Endothelial cell of umbilical vein (primary cell): ENCODE measurements around the gene LCLAT1. TPM values are rescaled to one million over a fixed set of nuclear protein-coding genes. Genes with fewer than 3 reads are reported as not detected.

Experiments used
- BruUV-seq: library from RNA; stranded (reverse); fragments of 400-500 nt; replicated peaks from 2 replicates; lab custom pipeline; 2021; lab: Mats Ljungman, UMichigan
- CTCF ChIA-PET: fragments of 300-600, 350-600 bp; sonication (Branson Sonifier 250); formaldehyde crosslinking; loops from one replicate; lab custom pipeline; 2021; ENCODE audit warnings: antibody characterized with exemption, inconsistent platforms; lab: Charles Lee
- POLR2A ChIA-PET: fragments of 300-600, 350-600 bp; sonication (Branson Sonifier 250); formaldehyde crosslinking; loops from one replicate; lab custom pipeline; 2021; ENCODE audit warnings: antibody characterized with exemption, inconsistent platforms; lab: Charles Lee
- DNase-seq: peaks from one replicate; pipeline ENCODE4 v3.0.0-alpha.2; 2011; ENCODE audit warnings: low read depth, low spot score
- FAIRE-seq: peaks from 2 replicates; lab custom pipeline; 2011; peaks lifted over from hg19 to GRCh38; lab: Jason Lieb, UNC
- H2AFZ ChIP-seq: 2 replicates; pipeline ENCODE4 v1.6.0; 2012; ENCODE audit warnings: low read depth, low read length, control low read depth, inconsistent platforms
- H3K27ac ChIP-seq: 2 replicates; pipeline ENCODE4 v1.5.1; 2011; ENCODE audit warnings: low read depth, mild to moderate bottlenecking, control low read depth, low read length, moderate library complexity; ENCODE audit not compliant: insufficient read depth
- H3K27me3 ChIP-seq, 2 experiments: 2 replicates each; pipeline versions ENCODE4 v1.6.0 to v1.6.1; 2011; ENCODE audit warnings: low read length in 2 of 2, mixed read lengths in 1 of 2; ENCODE audit not compliant: control insufficient read depth in 2 of 2, insufficient read depth in 2 of 2
- H3K36me3 ChIP-seq, 2 experiments: 2 replicates in 1 of 2; 3 replicates in 1 of 2; pipeline ENCODE4 v1.5.1; 2011; ENCODE audit warnings: low read length in 2 of 2, mild to moderate bottlenecking in 1 of 2, moderate library complexity in 1 of 2; ENCODE audit not compliant: control insufficient read depth in 2 of 2, insufficient read depth in 2 of 2; ENCODE audit errors: extremely low read depth in 1 of 2
- H3K4me1 ChIP-seq: 3 replicates; pipeline ENCODE4 v1.5.1; 2011; ENCODE audit warnings: mild to moderate bottlenecking, low read length; ENCODE audit not compliant: control insufficient read depth, insufficient read depth; ENCODE audit errors: extremely low read depth
- H3K4me2 ChIP-seq: 2 replicates; pipeline ENCODE4 v1.6.1; 2011; ENCODE audit warnings: low read length, control low read depth, mixed read lengths; ENCODE audit not compliant: insufficient read depth
- H3K4me3 ChIP-seq, 3 experiments: fragments of 200-600 bp in 1 of 3; sonication (generic), shearing (Covaris generic) in 1 of 3; replicated peaks in 1 of 3; 2 replicates each; pipeline ENCODE4 v1.5.1; 2011 to 2016; ENCODE audit warnings: control low read depth in 3 of 3, low read length in 3 of 3, mild to moderate bottlenecking in 2 of 3, inconsistent platforms in 1 of 3, low read depth in 1 of 3, moderate library complexity in 1 of 3; ENCODE audit not compliant: insufficient read depth in 1 of 3
- H3K79me2 ChIP-seq: 2 replicates; pipeline ENCODE4 v1.6.0; 2012; ENCODE audit warnings: low read length, inconsistent platforms; ENCODE audit not compliant: control insufficient read depth, insufficient read depth
- H3K9ac ChIP-seq: replicated peaks from 2 replicates; pipeline ENCODE3; 2011; ENCODE audit warnings: low read length, control low read depth; ENCODE audit not compliant: insufficient read depth; ENCODE audit errors: extremely low read depth
- H3K9me1 ChIP-seq: replicated peaks from 3 replicates; pipeline ENCODE4 v1.6.0; 2011; ENCODE audit warnings: mild to moderate bottlenecking, low read length; ENCODE audit not compliant: control insufficient read depth, insufficient read depth; ENCODE audit errors: extremely low read depth
- H3K9me3 ChIP-seq: replicated peaks from 2 replicates; pipeline ENCODE4 v1.5.1; 2012; ENCODE audit warnings: low read length, inconsistent platforms; ENCODE audit not compliant: control insufficient read depth, insufficient read depth
- H4K20me1 ChIP-seq: replicated peaks from 2 replicates; pipeline ENCODE3; 2011; ENCODE audit warnings: mild to moderate bottlenecking, low read length; ENCODE audit not compliant: control insufficient read depth, insufficient read depth; ENCODE audit errors: extremely low read depth
- CTCF ChIP-seq, 2 donors: IDR thresholded peaks; 1 replicate in 1 of 2; 2 replicates in 1 of 2; pipeline ENCODE4 v1.5.1; 2011; ENCODE audit warnings: low read length in 2 of 2, mild to moderate bottlenecking in 2 of 2, moderate library complexity in 2 of 2, control low read depth in 1 of 2, inconsistent platforms in 1 of 2, low read depth in 1 of 2; ENCODE audit not compliant: insufficient read depth in 1 of 2; ENCODE audit errors: extremely low read depth in 1 of 2
- EZH2 ChIP-seq: IDR thresholded peaks from 2 replicates; pipeline ENCODE4 v1.6.1; 2012; ENCODE audit warnings: borderline replicate concordance, low read depth, mild to moderate bottlenecking, moderate library complexity, low read length, inconsistent platforms; ENCODE audit not compliant: severe bottlenecking
- FOS ChIP-seq: IDR thresholded peaks from 2 replicates; pipeline ENCODE4 v1.6.1; 2011; ENCODE audit warnings: mild to moderate bottlenecking, low read length, moderate library complexity, borderline replicate concordance; ENCODE audit not compliant: insufficient read depth
- GATA2 ChIP-seq: IDR thresholded peaks from 2 replicates; pipeline ENCODE4 v1.7.0; 2011; ENCODE audit warnings: low read depth, mild to moderate bottlenecking, moderate library complexity, mixed read lengths, low read length; ENCODE audit not compliant: insufficient read length, insufficient read depth
- JUN ChIP-seq: IDR thresholded peaks from 2 replicates; pipeline ENCODE4 v1.6.1; 2011; ENCODE audit warnings: borderline replicate concordance, low read depth; ENCODE audit not compliant: insufficient read length, insufficient read depth
- MAX ChIP-seq: IDR thresholded peaks from 2 replicates; pipeline ENCODE4 v1.6.1; 2011; ENCODE audit not compliant: insufficient read depth, insufficient read length
- MYC ChIP-seq: IDR thresholded peaks from one replicate; pipeline ENCODE4 v1.6.1; 2011; ENCODE audit warnings: mild to moderate bottlenecking, low read depth, low read length
- POLR2A ChIP-seq: IDR thresholded peaks from 2 replicates; pipeline ENCODE4 v1.6.1; 2012; ENCODE audit warnings: low read depth, mild to moderate bottlenecking, control low read depth, low read length
- POLR2AphosphoS5 ChIP-seq: IDR thresholded peaks from 2 replicates; pipeline ENCODE4 v1.6.1; 2012; ENCODE audit warnings: low read depth, mild to moderate bottlenecking, control low read depth, low read length, moderate library complexity; ENCODE audit not compliant: insufficient read depth
- dilution Hi-C: fragments of 300-500 bp; cut with MboI; formaldehyde crosslinking; loops from one replicate; pipeline ENCODE4 v1.15.0; 2019; ENCODE audit warnings: low sequenced_read_pairs; ENCODE audit not compliant: extremely low pct_ligation_motif_present
- intact Hi-C: fragments of 100-400 bp; cut with micrococcal nuclease; formaldehyde crosslinking; loops from one replicate; pipeline ENCODE4 v1.10.0; 2022
- polyA plus RNA-seq, 4 experiments: library from polyadenylated mRNA; depleted of rRNA in 3 of 4; stranded (reverse) in 3 of 4; unstranded in 1 of 4; fragments of >200 nt; gene quantifications; 2 replicates each; pipeline versions ENCODE4 v1.2.1 to v1.2.3, GENCODE V29; 2011 to 2012; ENCODE audit warnings: missing spikeins in 1 of 4
- total RNA-seq: library from RNA; stranded (reverse); gene quantifications from 2 replicates; pipeline ENCODE4 v1.2.3, GENCODE V29; 2021

LCLAT1 gene
- total and polyA plus RNA-seq, 2 donors (not counting 3 experiments of a cell fraction or from before 2014, with no cell fraction given), result 6.1 to 20.8 TPM

- H3K27me3 ChIP-seq, result no peaks in the 10 kb centered on the region
- no peaks in the 10 kb centered on the region for H3K9me1 ChIP-seq
- intact Hi-C loops, result no loop called here
- ChIA-PET POLR2A (no interaction called here), CTCF (interaction anchor here (1.3 kb wide), 1 partner anchor 16 kb away, joined by 3 read pairs; no protein-coding TSS in a partner anchor)
- H3K79me2 ChIP-seq, result no peaks in the 10 kb centered on the region
- FAIRE-seq (no peak), DNase-seq (no peak)
- H3K9me3 ChIP-seq, result no peaks in the 10 kb centered on the region
- no peaks in the 10 kb centered on the region for H3K36me3 ChIP-seq
- H3K4me1 ChIP-seq, result no peaks in the 10 kb centered on the region
- no peak overlapping the region for H3K9ac ChIP-seq
- no peak overlapping the region for H3K4me3 ChIP-seq
- no peak overlapping the region for H3K27ac ChIP-seq
- H2AFZ ChIP-seq, result no peak overlapping the region
- TF ChIP-seq CTCF (IDR thresholded peaks at IDR 0.05; ENCODE audit: extremely low read depth in 1 of 2, insufficient read depth in 1 of 2, low read depth in 1 of 2, low read length in 2 of 2), result no peak
- no peak for TF ChIP-seq EZH2
- TF ChIP-seq FOS, result no peak
- TF ChIP-seq JUN, result no peak
- TF ChIP-seq POLR2AphosphoS5, result no peak
- no peak for TF ChIP-seq MYC
- TF ChIP-seq GATA2, result no peak
- TF ChIP-seq POLR2A, result no peak
- no peak for TF ChIP-seq MAX
- no peak overlapping the region for H3K4me2 ChIP-seq
- no peaks in the 10 kb centered on the region for H4K20me1 ChIP-seq
- dilution Hi-C loops, result no loop called here
- no TSS peak for BruUV-seq
Observed at GRCh38 chr2:30689496-30690125, 242.6 kb downstream of the LCLAT1 start.
